PC-9 (cell line): Measurements from ENCODE around the gene NAALADL1.

Experiments
- CTCF ChIP-seq: fragments of 200-600 bp; sonication (generic); conservative IDR thresholded peaks from 2 replicates; pipeline ENCODE4 v1.6.1; 2017; ENCODE audit warnings: mixed run types, antibody characterized with exemption, mild to moderate bottlenecking, moderate library complexity
- EZH2 ChIP-seq: fragments of 200-600 bp; sonication (generic); IDR thresholded peaks from 2 replicates; pipeline ENCODE4 v1.8.0; 2017; ENCODE audit warnings: antibody characterized with exemption, low read depth

DNA sequence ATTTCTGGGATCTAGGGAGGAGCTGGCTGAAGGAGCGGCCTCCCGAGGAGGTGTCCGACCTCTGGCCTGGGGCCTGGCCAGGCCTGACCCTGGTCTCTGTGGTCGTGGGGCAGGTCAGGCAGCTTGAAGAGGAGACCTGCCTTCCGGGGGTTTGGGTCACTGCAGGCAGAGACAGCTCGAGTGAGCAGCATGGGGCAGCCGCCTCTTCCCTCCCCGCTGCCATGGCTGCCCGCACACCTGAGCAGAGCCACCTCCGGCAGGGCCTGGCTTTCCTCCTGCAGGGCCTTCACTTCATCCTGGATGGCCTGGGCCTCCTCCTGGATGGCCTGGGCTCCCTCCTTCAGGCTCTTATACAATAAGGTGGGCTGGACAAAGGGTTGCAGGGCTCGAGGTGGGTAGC is 8.0 kb upstream of the NAALADL1 start:
- TF ChIP-seq CTCF (no peak), EZH2 (no peak)
